WERI-Rb-1 (cell line): ENCODE data around the gene PGM2.

Source experiments
- DNase-seq: peaks from one replicate; pipeline ENCODE4 v3.0.0-alpha.2; 2020
- H3K27ac ChIP-seq: fragments of 250-450 bp; sonication (Bioruptor Pico); 2 replicates; pipeline ENCODE4 v1.5.1; 2020; ENCODE audit warnings: mild to moderate bottlenecking, moderate library complexity
- H3K27me3 ChIP-seq: fragments of 250-450 bp; sonication (Bioruptor Pico); 2 replicates; pipeline ENCODE4 v1.5.1; 2021; ENCODE audit warnings: mild to moderate bottlenecking, low read depth, moderate library complexity; ENCODE audit not compliant: insufficient read depth, severe bottlenecking
- H3K36me3 ChIP-seq: fragments of 250-450 bp; sonication (Bioruptor Pico); 2 replicates; pipeline ENCODE4 v1.5.1; 2020; ENCODE audit warnings: mild to moderate bottlenecking, moderate library complexity
- H3K4me3 ChIP-seq: 2 replicates; pipeline ENCODE4 v1.5.1; 2011; ENCODE audit warnings: low read depth, mild to moderate bottlenecking, control low read depth, low read length
- H3K9me3 ChIP-seq: fragments of 250-450 bp; sonication (Bioruptor Pico); 2 replicates; pipeline ENCODE4 v1.5.1; 2021; ENCODE audit warnings: mild to moderate bottlenecking, moderate library complexity; ENCODE audit not compliant: severe bottlenecking
- CTCF ChIP-seq: IDR thresholded peaks from 2 replicates; pipeline ENCODE4 v1.5.1; 2011; ENCODE audit warnings: low read depth, mild to moderate bottlenecking, control low read depth, inconsistent platforms, low read length

Gene PGM2

GRCh38 chr4:37908488-37909331, 82.2 kb downstream of the PGM2 start:
- Histone ChIP-seq H3K36me3 (no peaks in the 10 kb centered on the region), H3K9me3 (no peaks in the 10 kb centered on the region), H3K4me3 (no peak overlapping the region), H3K27me3 (no peaks in the 10 kb centered on the region), H3K27ac (no peak overlapping the region)
- no peak for DNase-seq
- no peak for TF ChIP-seq CTCF

- no peaks in the 10 kb centered on the region for H3K9me3 ChIP-seq
- no peak for TF ChIP-seq CTCF
- H3K36me3 ChIP-seq, result no peaks in the 10 kb centered on the region
- H3K27me3 ChIP-seq, result no peaks in the 10 kb centered on the region
- H3K4me3 ChIP-seq, result no peak overlapping the region
- DNase-seq, result peak; percentile 50
- H3K27ac ChIP-seq, result no peak overlapping the region
These were observed 83.0 kb downstream of the PGM2 start for GRCh38 chr4:37909332-37910090.

GRCh38 chr4:37910091-37910486, 83.6 kb downstream of the PGM2 start:
- no peaks in the 10 kb centered on the region for H3K9me3 ChIP-seq
- H3K4me3 ChIP-seq, result no peak overlapping the region
- H3K27me3 ChIP-seq, result no peaks in the 10 kb centered on the region
- no peak for DNase-seq
- H3K36me3 ChIP-seq, result no peaks in the 10 kb centered on the region
- no peak overlapping the region for H3K27ac ChIP-seq
- no peak for TF ChIP-seq CTCF
